NK-92 (cell line): ENCODE results near the gene ADGRG6.
"Not testable (repeated sequence)": the region's sequence is repeated elsewhere in the genome, so short reads cannot be mapped to it uniquely, and the experiment has no call there.

Source experiments
- DNase-seq: peaks from one replicate; lab custom pipeline; 2025; ENCODE audit not compliant: unreplicated experiment; lab: John Stamatoyannopoulos, UW

ADGRG6 gene

DNA sequence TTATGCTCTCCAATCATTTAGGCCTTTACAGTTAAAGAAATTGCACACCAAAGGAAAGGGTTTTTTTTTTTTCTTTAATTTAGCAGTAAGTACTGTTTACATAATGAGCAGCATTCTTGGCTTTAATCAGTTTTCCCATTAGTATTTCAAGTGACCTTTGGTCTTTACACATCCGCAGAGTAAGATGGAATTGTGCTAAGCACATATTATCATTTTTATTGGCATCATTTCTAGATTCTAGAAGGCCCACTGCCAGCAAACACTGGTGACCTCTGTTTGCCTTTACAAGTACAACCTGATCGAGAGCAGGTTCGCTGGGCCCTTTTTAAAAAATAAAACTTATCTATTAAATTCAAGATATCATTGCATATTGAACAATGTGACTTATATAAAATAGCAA is 104.3 kb downstream of the ADGRG6 start:
- DNase-seq = no peak

DNA sequence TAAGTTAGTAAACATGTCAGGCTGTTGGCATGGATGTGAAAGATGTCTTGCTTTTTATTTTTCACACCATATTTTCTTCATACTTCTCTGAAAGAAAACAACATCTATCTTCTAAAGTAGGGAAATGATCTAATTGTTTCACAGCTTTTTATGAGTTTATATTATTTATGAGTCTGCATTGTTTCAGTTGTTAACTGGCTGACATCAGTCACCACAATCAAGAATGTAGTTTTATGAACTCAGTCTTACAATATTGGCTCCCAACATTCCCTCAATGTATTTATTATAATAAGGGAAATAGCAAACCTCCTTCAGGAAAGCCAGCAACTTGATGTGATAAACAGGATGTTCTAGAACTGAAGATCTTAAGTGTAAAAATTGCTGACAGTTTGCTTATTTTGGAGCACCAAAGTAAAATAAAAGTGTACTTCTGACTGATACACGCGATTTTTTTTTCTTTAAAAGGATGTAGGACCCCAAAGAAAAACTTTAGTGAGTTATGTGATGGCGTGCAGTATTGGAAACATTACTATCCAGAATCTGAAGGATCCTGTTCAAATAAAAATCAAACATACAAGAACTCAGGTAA is 106.0 kb downstream of the ADGRG6 start:
- DNase-seq = no peak

DNA sequence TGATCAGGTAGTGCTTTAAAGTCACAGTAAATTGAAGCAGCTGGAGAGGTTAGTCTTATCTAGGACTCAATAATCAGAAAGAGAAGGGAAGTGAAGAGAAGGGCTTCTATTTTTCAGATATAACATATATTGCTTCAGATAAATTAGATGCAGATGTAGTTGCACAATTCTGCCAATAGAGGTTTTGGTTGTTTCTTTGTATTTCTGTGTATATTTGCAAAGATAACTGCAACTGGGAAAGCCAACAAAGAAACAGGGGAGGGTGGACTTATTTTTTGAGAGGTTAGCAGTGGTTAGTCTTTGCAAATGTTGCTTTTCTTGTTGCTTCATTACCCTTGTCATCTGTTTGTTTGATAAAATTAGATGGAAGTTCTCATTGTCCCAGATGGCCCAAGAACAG is 106.6 kb downstream of the ADGRG6 start:
- no peak for DNase-seq

DNA sequence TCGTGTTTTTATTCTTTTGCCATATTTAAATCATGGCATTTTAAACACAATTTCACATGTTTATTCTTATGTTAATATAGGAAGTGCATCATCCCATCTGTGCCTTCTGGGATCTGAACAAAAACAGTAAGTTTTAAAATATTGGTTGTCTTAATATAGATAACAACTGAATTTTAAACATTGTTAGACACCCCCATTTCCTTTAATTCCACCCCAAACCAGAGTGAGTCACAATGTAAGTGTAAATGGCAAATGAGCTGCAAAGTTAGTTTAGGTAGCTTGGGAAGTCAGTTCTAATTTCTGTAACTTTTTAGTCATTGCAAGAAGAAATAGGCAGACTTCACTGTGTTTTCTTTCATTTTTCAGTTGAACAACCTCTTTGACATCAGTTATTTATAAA is 108.0 kb downstream of the ADGRG6 start:
- no peak for DNase-seq

DNA sequence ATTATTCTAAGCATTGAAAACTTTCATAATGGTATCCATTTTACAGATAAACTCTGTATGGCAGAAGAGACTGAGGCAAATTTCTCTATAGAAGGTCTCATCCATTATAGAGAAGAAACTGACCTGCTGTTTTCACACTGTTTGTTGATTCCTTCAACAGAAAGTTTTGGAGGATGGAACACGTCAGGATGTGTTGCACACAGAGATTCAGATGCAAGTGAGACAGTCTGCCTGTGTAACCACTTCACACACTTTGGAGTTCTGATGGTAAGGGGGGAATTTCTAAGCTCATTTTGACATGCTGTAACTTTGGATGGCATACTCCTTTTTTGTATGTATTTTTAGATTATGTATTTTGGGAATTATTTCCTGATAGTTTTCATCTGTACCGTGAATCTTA is 109.3 kb downstream of the ADGRG6 start:
- DNase-seq = no peak

DNA sequence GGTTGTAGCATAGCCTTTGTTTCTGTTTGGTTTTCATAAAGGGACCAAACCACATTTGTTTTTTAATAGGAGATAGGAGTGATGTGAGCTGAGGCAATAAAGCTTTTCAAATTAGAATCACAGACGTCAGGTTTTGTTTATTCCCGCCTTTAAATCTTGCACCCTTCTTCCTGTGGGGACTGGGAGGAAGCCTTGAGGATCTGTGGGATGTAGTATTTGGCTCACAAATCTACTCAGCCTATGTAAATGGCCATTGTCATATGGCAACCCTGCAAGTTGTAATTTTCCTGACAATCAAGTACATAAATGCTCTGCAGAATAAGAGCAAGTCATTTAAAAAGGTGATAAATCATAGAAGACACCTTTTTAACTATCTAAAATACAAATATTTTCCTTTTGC is 110.4 kb downstream of the ADGRG6 start:
- no peak for DNase-seq

DNA sequence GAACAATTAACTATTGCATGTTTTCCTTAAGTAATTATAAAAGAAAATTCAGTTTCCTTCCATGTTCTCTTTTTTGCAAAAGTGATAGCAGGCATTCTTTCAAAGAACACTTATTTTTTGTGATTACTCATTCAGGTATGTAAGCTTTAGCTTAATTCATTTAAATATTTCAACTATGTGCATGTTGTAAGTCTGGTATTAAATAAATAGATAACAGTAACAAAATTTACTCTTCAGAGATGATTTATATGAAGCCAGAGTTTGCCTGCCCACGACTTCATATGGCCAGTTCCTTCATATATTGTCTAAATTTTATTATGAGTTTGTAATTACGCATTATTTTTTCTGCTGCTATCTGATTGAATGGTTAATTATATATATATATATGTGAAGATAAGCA is 110.9 kb downstream of the ADGRG6 start:
- no peak for DNase-seq

DNA sequence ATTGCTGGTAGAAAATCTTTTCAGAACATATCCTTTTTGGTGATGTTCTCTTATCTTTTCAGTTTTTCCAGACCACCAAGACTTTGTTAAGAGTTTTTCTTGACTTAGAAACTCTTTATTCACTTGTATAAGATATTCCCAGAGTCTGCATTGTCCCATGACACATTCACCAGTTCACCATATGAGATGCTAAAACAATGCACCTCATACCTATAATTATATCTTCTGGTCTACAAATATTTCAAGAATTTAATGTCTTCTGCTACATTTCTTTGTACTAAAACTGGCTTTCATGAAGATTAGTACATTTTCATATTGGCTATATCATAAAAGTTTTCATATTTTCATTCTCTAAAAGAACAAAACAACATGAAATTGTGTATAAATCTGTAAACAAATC is 111.3 kb downstream of the ADGRG6 start:
- DNase-seq = no peak

DNA sequence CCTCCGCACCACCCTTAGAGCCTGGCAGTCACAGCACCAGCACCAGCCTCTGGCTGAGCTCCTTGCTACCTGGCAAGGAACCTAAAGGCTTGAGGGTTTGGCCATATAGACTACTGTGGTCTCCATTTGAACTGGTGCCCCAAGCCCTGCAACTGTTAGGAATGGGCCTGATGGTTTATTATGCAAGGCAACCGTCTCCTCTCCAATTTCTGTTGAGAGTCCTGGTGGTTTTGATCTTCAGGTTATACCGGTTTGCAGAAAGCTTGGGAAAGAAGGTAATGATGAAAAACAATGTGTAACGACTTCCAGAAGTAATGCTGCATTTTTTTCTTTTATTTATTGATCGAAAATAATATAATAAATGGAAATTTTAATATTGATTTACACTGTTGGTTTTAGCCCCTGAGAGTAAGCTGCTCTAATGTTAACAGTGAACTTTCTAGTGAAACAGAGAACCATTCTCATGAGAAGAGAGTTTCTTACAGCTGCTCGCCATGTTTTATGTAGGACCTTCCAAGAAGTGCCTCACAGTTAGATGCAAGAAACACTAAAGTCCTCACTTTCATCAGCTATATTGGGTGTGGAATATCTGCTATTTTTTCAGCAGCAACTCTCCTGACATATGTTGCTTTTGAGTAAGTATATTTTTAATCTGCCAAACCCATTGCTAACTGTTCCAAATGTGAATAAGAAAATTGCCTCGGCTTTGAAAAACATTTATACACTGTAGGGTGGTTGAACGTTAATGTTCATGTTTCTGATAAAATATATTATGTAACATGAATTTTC is 112.8 kb downstream of the ADGRG6 start:
- DNase-seq = no peak

DNA sequence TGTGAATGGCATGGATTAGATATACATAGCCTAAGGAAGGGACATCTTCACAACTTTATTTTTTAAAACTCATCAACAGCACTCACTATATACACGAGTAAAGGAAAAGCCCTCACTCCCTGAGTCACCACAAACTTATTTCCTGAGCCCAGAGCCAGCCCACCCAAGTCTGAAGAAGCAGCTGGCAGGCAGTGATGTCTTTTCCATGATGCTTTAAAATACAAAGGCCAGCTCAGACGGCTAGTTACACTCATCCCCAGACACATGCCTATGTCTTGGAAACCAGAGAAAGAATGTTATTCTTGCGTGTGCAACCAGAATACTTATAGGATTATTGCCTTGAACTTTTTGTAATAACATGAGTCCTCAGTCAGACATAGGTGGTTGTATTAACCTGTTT is 114.4 kb downstream of the ADGRG6 start:
- no peak for DNase-seq

DNA sequence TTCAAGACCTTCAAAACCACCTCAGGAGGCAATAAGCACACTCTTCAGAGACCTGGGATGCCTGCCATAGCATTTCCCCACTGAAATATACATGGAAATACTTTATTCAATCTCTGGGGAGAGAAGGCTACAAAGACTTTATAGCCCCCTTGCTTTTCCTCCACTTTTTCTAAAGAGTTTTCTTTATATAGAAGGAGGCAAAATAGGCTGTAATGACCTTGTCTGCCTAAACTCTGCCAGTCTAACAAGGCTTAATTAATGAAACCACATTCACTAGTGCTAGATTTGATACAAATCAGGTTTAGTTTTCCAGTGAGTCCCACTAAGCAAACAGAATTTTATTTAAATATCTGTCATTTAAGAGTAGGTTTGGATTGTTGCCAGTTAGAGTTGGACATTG is 114.9 kb downstream of the ADGRG6 start:
- no peak for DNase-seq

DNA sequence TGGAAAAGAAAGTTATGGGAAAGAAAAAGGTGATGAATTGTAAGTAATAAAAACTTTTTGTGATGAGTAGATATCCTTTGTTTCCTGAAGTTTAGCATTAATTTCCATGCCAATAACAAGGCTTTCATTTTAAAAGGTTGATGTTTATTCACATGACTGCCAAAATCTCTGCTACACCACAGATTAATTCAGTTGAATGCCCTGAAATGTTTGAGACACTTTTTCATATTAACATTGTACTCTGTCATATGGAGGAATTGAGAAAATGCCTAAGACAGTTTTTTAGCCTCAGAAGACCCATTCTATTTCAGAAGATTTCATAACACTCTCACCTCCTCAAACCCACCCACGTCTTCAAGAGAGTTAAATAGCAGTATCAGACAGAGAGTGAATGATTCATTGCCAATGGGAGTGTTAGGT is 115.5 kb downstream of the ADGRG6 start:
- no peak for DNase-seq

DNA sequence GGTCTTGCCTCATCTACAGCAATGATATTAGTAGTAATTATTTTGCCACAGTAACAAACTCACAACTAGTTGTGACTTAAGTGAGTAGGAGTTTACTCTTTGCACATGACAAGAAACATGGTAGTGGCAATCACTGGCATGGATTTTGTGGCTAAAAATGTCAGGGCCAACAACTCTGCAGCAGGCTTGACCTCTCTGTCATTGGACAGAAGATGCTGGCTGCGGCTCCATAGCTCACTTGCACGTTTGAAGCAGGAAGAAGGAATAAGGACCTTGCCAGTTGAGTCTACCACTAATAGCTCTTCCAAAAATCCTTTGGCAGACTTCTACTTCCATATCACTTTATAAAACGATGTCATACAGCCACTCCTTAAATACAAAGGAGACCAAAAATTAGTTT is 117.3 kb downstream of the ADGRG6 start:
- no peak for DNase-seq

DNA sequence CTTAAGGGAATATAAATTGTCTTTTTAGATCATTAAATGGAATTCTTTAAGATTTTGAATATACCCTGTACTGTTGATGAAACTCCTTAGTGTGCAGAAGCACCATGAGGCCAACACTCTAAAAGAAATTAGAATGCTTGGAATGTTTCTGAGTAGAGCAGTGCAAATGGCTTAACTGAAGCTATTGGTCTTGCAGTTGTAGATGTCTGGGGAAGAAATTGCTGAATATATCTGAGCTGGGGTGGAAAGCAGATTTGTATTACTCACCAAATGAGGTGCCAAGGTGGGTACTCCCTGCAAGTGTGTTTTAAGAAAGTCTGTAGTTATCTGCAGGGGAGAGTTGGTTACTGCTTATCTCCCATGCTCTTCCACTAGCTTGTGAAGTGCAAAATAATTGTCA is 119.0 kb downstream of the ADGRG6 start:
- DNase-seq = no peak

DNA sequence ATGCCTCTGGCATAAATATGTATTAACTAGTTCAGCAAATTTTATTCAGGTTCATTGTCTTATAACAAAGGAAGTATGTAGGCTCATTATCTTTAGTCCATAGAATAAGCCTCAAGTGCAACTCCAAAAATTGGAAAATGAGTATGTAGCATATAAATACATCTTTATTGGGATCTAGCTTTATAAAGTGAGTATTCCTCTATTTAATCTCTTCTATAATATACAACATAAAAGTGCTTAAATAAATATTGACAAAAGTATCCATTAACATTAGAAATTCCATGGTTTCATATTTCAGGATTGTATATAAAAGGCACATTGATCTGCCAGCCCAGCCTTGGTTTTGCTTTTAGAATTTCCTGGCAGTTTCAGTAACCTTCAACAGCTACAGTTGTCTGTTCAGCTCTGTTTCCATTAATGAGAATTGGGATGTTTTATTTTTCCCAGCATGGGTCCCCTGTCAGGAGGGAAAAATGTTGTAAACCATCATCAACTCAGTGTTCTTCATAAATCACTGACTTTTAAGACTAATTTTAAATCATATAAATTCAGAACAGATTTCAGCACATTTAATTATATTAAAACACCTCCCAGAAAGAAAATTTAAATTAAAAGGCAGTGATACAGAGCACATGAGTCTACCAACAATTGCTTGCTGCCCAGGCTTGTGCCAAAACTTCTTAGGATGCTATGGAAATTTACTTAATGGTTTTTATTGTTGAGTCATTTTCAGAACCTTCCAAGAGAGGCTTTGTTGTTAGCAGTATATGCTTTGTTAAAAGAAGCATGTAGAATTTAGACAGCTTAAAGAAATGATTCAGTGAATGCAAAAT is 119.7 kb downstream of the ADGRG6 start:
- DNase-seq = no peak

DNA sequence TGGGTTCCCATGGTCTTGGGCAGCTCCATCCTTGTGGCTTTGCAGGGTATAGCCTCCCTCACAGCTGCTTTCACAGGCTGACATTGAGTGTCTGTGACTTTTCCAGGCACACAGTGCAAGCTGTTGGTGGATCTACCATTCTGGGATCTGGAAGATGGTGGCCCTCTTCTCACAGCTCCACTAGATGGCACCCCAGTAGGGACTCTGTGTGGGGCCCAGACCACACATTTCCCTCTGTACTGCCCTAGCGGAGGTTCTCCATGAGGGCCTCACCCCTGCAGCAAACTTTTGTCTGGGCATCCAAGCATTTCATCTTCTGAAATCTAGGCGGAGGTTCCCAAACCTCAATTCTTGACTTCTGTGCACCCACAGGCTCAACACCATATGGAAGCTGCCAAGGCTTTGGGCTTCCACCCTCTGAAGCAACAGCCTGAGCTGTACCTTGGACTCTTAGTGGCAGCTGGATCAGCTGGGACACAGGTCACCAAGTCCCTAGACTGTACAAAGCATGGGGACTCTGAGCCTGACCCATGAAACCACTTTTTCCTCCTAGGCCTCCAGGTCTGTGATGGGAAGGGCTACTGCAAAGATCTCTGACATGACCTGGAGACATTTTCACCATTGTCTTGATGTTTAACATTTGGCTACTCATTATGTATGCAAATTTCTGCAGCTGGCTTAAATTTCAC is 124.8 kb downstream of the ADGRG6 start:
- not testable (repeated sequence) for DNase-seq

DNA sequence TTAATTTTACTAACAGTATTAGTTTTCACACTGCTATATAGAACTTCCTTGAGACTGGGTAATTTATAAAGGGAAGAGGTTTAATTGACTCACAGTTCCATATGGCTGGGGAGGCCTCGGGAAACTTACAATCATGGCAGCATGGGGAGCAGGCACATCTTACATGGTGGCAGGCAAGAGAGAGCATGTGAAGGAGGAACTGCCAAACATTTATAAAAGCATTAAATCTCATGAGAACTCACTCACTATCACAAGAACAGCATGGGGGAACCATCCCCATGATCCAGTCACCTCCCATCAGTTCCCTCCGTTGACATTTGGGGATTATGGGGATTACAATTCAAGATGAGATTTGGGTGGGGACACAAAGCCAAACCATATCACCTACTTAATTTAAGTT is 126.7 kb downstream of the ADGRG6 start:
- DNase-seq = not testable (repeated sequence)

DNA sequence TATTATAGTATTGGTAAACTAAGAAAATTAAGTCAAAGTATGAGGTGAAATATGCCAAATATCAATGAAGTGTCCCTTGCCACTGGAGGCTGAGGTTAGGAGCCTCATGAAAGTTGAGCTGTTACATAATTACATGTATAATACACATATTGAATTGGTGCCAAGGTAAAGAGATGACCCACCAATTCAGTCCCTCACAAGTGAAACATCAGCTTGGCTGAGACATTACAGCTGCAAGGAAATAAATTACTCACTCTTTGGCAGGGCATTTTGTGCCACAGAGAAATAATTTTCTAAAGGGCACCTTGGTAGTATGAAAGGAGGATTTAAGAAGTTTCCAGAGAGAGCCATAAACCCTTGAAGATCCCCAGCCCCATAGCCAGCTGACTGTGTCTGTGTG is 127.4 kb downstream of the ADGRG6 start:
- no peak for DNase-seq

DNA sequence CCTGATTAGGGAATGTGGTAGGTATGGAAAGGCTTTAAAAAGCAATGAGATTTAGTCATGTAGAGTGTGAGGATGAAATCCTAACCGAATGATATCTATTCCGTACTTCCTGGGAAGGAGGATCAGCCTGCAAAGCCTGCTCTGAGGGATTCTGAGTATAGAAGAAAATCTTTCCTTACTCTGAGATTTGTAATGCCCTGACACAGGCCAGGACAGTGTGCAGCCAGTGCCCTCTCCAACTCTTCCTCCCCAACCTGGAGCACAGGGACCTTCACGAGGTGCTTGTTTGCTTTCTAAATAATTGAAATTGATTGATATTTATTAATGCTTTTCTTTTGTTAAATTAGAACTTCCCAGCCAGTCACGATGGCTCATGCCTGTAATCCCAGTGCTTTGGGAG is 131.6 kb downstream of the ADGRG6 start:
- no peak for DNase-seq

DNA sequence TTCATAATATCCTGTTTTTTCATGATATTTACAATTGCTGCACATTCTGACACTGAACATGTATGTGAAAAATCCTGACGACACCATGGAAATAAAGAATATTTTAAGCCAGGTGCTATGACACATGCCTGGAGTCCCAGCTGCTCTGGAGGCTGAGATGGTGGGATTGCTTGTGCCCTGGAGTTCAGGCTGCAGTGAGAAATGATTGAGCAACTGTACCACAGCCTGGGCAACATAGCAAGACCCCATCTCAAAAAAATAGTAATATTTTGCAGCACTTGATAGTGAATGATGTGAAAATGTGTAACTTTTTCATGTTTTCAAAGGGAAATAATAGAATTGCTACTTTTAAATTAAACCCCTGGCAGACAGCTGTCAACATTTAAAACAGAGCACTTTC is 137.1 kb downstream of the ADGRG6 start:
- DNase-seq = no peak

DNA sequence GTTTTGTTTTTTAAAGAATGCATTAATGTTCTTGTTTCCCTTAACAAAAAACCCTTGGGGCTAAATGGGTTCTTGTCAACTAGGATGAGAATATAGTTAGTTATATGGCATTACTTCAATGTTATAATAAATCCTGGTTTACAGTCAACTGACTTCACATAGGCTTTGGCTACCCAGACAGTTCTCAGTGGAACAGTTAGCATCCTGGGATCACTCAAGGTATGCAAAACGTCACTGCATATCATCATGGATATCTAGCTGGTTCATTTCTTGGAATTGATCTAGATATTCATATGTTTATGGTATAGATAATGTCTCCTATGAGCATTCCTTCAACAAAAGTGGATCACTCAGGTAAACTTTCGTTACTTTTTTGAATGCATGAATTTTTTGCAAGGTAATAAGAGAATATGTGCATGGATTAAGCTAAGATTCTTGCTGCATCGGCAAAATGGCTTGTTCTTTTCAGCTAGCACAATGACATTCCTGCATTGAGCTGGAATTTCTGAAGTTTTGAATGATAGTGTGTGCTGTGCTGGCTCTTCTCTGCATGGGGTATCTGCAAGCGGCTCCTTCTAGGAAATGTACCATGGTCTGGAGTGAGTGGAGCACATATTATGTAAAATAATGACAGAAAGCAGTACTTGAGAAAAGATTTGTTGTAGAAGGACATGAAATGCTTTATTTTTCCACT is 138.9 kb downstream of the ADGRG6 start:
- DNase-seq = no peak
